OCI-LY3 (cell line): ENCODE data around the gene HYAL1.

ENCODE experiments used
- H2AFZ ChIP-seq: fragments of 200-600, 300-600 bp; shearing (Covaris generic); 2 replicates; pipeline ENCODE4 v1.6.0; 2014; ENCODE audit warnings: antibody characterized with exemption, low read depth, low read length
- H3K27ac ChIP-seq: fragments of 200-600, 300-600 bp; sonication (generic); 2 replicates; pipeline ENCODE4 v1.5.1; 2014; ENCODE audit warnings: mild to moderate bottlenecking, low read length, moderate library complexity, mixed read lengths
- H3K27me3 ChIP-seq: fragments of 200-600, 300-600 bp; sonication (generic); 2 replicates; pipeline ENCODE4 v1.6.1; 2014; ENCODE audit warnings: low read depth, low read length, mixed read lengths
- H3K36me3 ChIP-seq: fragments of 200-600, 300-600 bp; sonication (generic); replicated peaks from 2 replicates; pipeline ENCODE3; 2014; ENCODE audit warnings: low read depth, low read length, mixed read lengths
- H3K4me1 ChIP-seq: fragments of 300-600, 200-600 bp; sonication (generic); 2 replicates; pipeline ENCODE4 v1.6.1; 2014; ENCODE audit warnings: low read length, mixed read lengths
- H3K4me2 ChIP-seq: fragments of 200-600, 300-600 bp; sonication (generic); 2 replicates; pipeline ENCODE4 v1.6.1; 2014; ENCODE audit warnings: low read length, mixed read lengths
- H3K4me3 ChIP-seq: fragments of 300-600, 200-600 bp; sonication (generic); 2 replicates; pipeline ENCODE4 v1.5.1; 2014; ENCODE audit warnings: antibody characterized with exemption, mild to moderate bottlenecking, low read length, moderate library complexity
- H3K79me2 ChIP-seq: fragments of 300-600, 200-600 bp; shearing (Covaris generic); 2 replicates; pipeline ENCODE4 v1.6.1; 2014; ENCODE audit warnings: mild to moderate bottlenecking, low read length, mixed read lengths
- H3K9ac ChIP-seq: fragments of 300-600, 200-600 bp; shearing (Covaris generic); 2 replicates; pipeline ENCODE4 v1.6.0; 2014; ENCODE audit warnings: mild to moderate bottlenecking, low read length, moderate library complexity
- H3K9me3 ChIP-seq: fragments of 200-600, 300-600 bp; shearing (Covaris generic); 2 replicates; pipeline ENCODE4 v1.6.1; 2014; ENCODE audit warnings: low read length, mixed read lengths; ENCODE audit not compliant: insufficient read depth
- H4K20me1 ChIP-seq: fragments of 200-600, 300-600 bp; sonication (generic); 2 replicates; pipeline ENCODE4 v1.6.1; 2016; ENCODE audit warnings: low read length, mixed read lengths; ENCODE audit not compliant: insufficient read depth
- EZH2phosphoT487 ChIP-seq: fragments of 200-600 bp; shearing (Covaris generic); IDR thresholded peaks from 2 replicates; pipeline ENCODE4 v1.6.1; 2018; ENCODE audit warnings: antibody characterized with exemption, mixed run types, low read depth
- TF ChIP-seq, protein P1 (sequence below): fragments of 200-600, 300-600 bp; sonication (generic); IDR thresholded peaks from 2 replicates; pipeline ENCODE4 v1.5.1; 2014; ENCODE audit warnings: antibody characterized with exemption, low read length, low read depth

HYAL1 gene

DNA sequence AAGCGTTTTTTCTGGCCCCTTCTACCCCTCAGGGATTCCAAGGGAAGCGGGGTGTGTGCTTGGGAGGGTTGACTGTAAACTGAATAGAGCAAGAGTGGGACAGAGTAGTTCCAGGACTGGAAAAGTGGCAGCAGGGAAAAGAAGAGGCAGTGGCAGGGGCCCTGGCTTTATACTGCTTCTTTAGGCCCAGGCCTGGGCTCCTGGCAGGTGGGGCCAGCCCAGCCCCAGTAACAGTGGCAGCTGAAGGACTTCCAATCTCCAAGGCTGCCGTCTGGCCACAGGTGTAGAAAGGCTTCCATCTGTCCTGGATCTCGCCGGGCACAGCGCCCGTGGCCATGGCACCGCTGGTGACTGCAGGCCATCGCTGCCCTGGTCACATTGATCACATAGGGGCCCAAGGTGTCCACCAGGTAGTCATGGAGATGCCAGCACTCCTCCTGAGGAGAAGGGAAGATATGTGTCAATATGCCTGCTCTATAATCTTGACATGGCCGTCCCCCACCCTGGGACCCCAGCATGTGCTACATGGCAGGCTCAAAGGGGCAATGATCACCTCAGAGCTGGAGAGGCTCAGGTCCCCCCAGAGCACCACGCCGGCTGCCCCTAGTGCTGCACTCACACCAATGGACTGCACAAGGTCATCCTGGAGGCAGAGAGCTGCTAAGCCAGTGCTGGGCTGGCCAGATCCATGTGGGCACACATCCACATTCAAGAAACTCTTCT lies 10.1 kb downstream of the HYAL1 start:
- H3K27ac ChIP-seq: peak overlapping the region; percentile 28
- no peak overlapping the region for H2AFZ ChIP-seq
- peaks cover 41% of the 10 kb centered on the region for H3K79me2 ChIP-seq
- peaks cover 16% of the 10 kb centered on the region for H3K4me1 ChIP-seq
- H3K9me3 ChIP-seq: no peaks in the 10 kb centered on the region
- peak overlapping the region; percentile 71 for H3K9ac ChIP-seq
- no peaks in the 10 kb centered on the region for H3K27me3 ChIP-seq
- no peak for TF ChIP-seq EZH2phosphoT487
- TF ChIP-seq, protein P1, sequence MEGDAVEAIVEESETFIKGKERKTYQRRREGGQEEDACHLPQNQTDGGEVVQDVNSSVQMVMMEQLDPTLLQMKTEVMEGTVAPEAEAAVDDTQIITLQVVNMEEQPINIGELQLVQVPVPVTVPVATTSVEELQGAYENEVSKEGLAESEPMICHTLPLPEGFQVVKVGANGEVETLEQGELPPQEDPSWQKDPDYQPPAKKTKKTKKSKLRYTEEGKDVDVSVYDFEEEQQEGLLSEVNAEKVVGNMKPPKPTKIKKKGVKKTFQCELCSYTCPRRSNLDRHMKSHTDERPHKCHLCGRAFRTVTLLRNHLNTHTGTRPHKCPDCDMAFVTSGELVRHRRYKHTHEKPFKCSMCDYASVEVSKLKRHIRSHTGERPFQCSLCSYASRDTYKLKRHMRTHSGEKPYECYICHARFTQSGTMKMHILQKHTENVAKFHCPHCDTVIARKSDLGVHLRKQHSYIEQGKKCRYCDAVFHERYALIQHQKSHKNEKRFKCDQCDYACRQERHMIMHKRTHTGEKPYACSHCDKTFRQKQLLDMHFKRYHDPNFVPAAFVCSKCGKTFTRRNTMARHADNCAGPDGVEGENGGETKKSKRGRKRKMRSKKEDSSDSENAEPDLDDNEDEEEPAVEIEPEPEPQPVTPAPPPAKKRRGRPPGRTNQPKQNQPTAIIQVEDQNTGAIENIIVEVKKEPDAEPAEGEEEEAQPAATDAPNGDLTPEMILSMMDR: no peak
- no peaks in the 10 kb centered on the region for H4K20me1 ChIP-seq
- peaks cover 25% of the 10 kb centered on the region for H3K36me3 ChIP-seq
- H3K4me2 ChIP-seq: peak overlapping the region; percentile 83
- H3K4me3 ChIP-seq: peak overlapping the region; percentile 96

DNA sequence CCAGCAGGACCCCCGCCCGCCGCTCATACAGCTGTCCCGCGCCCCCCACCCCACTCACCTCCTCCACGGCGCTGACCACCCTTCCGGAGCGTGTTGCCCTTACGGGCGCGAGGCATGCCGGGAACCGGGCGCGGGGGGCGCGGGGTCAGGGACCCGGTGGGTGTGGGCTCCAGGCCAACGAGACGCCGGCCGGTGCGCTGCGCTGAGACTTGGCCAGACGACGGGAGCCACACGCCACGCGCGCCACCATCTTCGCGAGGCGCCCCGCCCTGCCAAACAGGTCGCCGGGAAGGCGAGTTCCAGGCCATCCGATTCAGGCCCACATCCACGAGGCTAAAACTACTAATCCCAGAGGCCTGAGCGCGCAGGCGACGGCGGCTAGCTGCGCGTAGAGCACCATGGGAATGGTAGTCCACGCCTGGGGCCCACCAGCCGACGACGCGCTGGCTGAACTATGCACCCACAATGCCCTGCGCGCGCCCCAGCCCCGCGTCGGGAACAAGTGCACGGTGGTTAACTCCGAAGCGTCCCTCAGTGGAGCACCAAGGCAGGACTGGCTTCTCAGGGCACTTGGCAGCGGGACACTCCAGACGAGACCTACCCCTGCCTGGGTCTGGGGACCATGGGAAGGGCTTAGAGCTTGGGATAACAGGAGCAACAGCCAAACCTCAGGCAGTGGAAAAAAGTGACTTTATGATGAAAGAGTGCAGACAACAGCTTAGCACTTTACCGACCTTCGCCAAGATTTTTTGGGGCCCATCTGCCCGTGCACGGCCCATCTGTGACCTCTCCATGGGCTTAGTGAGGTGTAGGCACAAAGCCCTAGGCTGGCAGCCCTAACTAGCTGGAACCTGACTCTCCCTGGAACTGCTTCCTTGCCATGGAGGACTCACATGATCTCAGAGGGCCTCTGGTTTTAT lies 11.0 kb downstream of the HYAL1 start, which contains the start of gene IFRD2:
IFRD2 (minus strand) TSS at position 271 of the 920 bp plus-strand sequence; CDS start at position 116, 155 bp downstream.
- Histone ChIP-seq H3K4me3 (peak within 1 kb of the TSS; percentile 96), H3K79me2 (peaks cover 37% of the 10 kb centered on the region), H3K4me2 (peak within 1 kb of the TSS; percentile 93), H3K4me1 (peaks cover 11% of the 10 kb centered on the region), H3K36me3 (peaks cover 33% of the 10 kb centered on the region), H3K9ac (peak within 1 kb of the TSS; percentile 97), H3K27me3 (no peaks in the 10 kb centered on the region), H3K9me3 (no peaks in the 10 kb centered on the region), H3K27ac (peak within 1 kb of the TSS; percentile 65), H4K20me1 (no peaks in the 10 kb centered on the region), H2AFZ (peak within 1 kb of the TSS; percentile 2; the same call in 1 of the 2 replicates)
- no peak for TF ChIP-seq EZH2phosphoT487
- TF ChIP-seq, protein P1: 0 out of 2 replicates have a peak, but pooled peaks have one; percentile 5

DNA sequence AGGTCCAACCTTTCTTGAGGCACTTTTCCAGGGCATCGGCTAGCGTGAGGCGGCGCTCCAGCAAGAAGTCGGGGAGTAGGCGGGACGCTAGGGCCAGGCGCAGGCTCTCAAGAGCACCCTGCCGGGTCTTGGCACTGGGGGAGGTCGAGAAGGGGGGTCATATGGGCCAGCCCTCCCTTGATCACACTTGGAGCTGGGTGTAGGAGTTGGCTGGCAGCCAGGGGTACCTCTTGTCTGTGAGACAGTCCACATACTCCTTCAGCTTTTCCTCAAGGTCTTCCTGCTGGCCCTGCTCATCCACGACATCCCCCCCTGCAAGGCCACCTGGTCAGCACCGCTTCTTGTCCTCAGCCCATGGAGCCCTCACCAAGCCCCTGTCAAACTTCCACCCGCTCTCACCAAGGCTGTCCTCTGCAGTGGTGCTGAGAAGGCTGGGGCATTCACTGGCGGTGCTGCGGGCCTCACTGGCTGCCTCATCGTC lies 13.2 kb downstream of the HYAL1 start:
- Histone ChIP-seq H3K27ac (no peak overlapping the region), H3K4me2 (peak overlapping the region; percentile 93; the same call in 1 of the 2 replicates), H3K36me3 (peaks cover 48% of the 10 kb centered on the region), H2AFZ (no peak overlapping the region), H3K27me3 (no peaks in the 10 kb centered on the region), H3K9ac (no peak overlapping the region), H3K79me2 (peaks cover 37% of the 10 kb centered on the region), H3K4me1 (peaks cover 11% of the 10 kb centered on the region), H4K20me1 (no peaks in the 10 kb centered on the region), H3K9me3 (no peaks in the 10 kb centered on the region), H3K4me3 (peak overlapping the region; percentile 96)
- no peak for TF ChIP-seq EZH2phosphoT487
- TF ChIP-seq, protein P1: no peak
